Activated T-helper 2 cell treated with anti-CD3 and anti-CD28 coated beads, Interferon-gamma antibody, Interleukin-2, Interleukin-4, amounts not matched to agents 10 μg/mL and 5 μg/mL and 100 μg/mL, durations not matched to agents 14 hours and 24 hours and 36 hours (primary cell): Measurements from ENCODE around the gene PLXNA1. TPM values are rescaled to one million over a fixed set of nuclear protein-coding genes. Genes with fewer than 3 reads are reported as not detected.

ENCODE experiments used
- DNase-seq: peaks from one replicate; pipeline ENCODE4 v3.0.0; 2021; ENCODE audit warnings: low spot score
- H3K27ac Mint-ChIP-seq: one replicate; pipeline ENCODE4 v1.8.0; 2021; ENCODE audit warnings: mixed read lengths
- H3K27me3 Mint-ChIP-seq: one replicate; pipeline ENCODE4 v1.8.0; 2021; ENCODE audit warnings: low read depth, mixed read lengths
- H3K36me3 Mint-ChIP-seq: one replicate; pipeline ENCODE4 v1.8.0; 2021; ENCODE audit warnings: low read depth, mixed read lengths
- H3K4me1 Mint-ChIP-seq: one replicate; pipeline ENCODE4 v1.8.0; 2021; ENCODE audit warnings: low read depth, mixed read lengths
- H3K4me3 Mint-ChIP-seq: one replicate; pipeline ENCODE4 v1.8.0; 2021; ENCODE audit warnings: low read depth, mild to moderate bottlenecking, moderate library complexity, mixed read lengths
- H3K9me3 Mint-ChIP-seq: one replicate; pipeline ENCODE4 v1.8.0; 2021; ENCODE audit warnings: mixed read lengths
- intact Hi-C: fragments of 100-400 bp; cut with micrococcal nuclease; formaldehyde crosslinking; loops from one replicate; pipeline ENCODE4 v1.15.1; 2023
- total RNA-seq: library from RNA; stranded (reverse); gene quantifications from 2 replicates; pipeline ENCODE4 v1.2.3, GENCODE V29; 2022

The PLXNA1 gene
- total RNA-seq, 1 donor from 2014 or later, result 18.9 TPM

- Mint-ChIP-seq H3K4me1 (no peaks in the 10 kb centered on the region), H3K36me3 (no peaks in the 10 kb centered on the region), H3K27me3 (no peaks in the 10 kb centered on the region), H3K27ac (no peak overlapping the region), H3K9me3 (no peaks in the 10 kb centered on the region), H3K4me3 (no peak overlapping the region)
- DNase-seq, result no peak
- intact Hi-C loops, result no loop called here
These were observed 26.6 kb upstream of the PLXNA1 start for GRCh38 chr3:126956361-126956760.

DNA sequence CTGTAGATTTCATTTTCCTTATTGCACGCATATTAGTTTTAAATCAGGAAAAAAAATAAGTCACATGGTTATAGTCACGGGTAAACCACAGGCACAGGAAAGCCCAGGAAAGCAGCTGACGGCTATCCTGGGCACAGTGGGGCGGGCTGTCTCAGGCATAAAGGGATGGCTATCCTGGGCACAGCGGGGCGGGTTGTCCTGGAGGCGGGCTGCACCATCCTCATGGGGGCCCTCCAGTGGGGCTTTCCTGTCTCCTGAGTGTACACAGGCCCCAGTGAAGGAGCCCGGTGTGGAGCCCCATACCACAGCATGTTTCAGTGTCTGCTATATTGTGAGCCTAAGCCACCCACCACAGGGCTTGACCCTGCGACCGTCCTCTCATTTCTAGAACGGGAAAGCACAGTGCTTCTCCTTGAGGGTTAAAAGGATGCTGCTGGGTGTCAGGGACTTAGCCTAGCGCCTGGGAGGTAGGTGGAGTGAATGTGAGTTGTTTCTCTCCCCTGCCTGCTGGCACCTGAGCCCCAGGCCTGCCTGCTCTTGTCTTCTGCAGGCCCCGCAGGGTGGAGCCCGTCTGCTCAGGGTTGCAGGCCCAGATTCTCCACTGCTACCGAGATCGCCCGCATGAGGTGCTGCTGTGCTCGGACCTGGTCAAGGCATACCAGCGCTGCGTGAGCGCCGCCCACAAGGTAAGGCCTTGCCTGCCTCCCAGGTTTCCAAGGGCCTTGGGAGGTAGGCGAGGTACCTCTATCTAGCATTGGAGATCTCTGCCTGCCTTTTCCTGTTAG, 25.9 kb upstream of the PLXNA1 start:
- Mint-ChIP-seq H3K27me3 (no peaks in the 10 kb centered on the region), H3K4me3 (no peak overlapping the region), H3K4me1 (no peaks in the 10 kb centered on the region), H3K9me3 (no peaks in the 10 kb centered on the region), H3K36me3 (no peaks in the 10 kb centered on the region), H3K27ac (no peak overlapping the region)
- DNase-seq, result no peak
- intact Hi-C loops, result no loop called here

GRCh38 chr3:126957776-126958637, 24.9 kb upstream of the PLXNA1 start:
- Mint-ChIP-seq H3K36me3 (no peaks in the 10 kb centered on the region), H3K27ac (no peak overlapping the region), H3K4me3 (no peak overlapping the region), H3K4me1 (no peaks in the 10 kb centered on the region), H3K9me3 (no peaks in the 10 kb centered on the region), H3K27me3 (no peaks in the 10 kb centered on the region)
- intact Hi-C loops, result no loop called here
- no peak for DNase-seq

- no peak overlapping the region for H3K4me3 Mint-ChIP-seq
- intact Hi-C loops, result no loop called here
- no peak for DNase-seq
- no peaks in the 10 kb centered on the region for H3K27me3 Mint-ChIP-seq
- H3K27ac Mint-ChIP-seq, result no peak overlapping the region
- no peaks in the 10 kb centered on the region for H3K9me3 Mint-ChIP-seq
- H3K36me3 Mint-ChIP-seq, result no peaks in the 10 kb centered on the region
- H3K4me1 Mint-ChIP-seq, result no peaks in the 10 kb centered on the region
These were observed 24.3 kb upstream of the PLXNA1 start for GRCh38 chr3:126958638-126959085.

DNA sequence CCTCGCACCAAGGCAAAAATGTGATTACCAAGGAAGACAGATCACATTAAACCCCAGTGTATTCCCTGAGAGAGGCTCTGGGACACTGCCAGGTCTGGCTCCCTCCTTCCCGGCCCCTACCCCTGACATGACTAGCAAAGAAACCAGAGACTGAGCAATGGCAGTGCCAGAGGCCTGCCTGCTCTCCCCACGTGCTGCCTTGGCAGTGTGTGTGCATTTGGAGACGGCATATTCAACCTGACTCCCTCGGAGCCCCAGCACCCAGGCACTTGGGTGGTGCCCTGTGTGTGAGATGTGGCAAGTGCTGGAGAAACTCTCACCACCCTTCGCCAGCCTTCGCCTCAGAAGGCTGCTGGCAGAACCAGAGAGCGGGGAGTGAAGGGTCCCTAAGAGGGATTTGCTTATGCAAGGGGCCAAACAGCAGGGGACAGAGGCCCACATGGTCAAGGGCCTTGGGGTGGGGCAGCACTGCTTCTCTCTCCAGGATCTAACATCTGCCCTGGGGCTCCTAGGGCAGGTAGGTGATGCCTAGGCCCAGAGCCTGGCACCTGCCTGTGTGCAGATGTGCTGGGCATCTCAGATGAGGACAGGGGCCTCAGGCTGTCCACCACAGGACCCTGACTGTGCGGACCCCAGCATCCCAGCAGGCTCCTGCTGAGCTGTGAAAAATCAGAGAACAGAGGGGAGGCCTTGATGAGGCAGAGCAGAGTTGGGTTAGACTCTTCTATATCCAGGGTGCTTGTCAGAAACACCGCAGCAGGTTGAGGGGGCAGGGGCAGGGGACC, 23.6 kb upstream of the PLXNA1 start:
- H3K36me3 Mint-ChIP-seq, result no peaks in the 10 kb centered on the region
- no peak overlapping the region for H3K27ac Mint-ChIP-seq
- no peaks in the 10 kb centered on the region for H3K9me3 Mint-ChIP-seq
- no peaks in the 10 kb centered on the region for H3K27me3 Mint-ChIP-seq
- intact Hi-C loops, result no loop called here
- no peaks in the 10 kb centered on the region for H3K4me1 Mint-ChIP-seq
- no peak for DNase-seq
- no peak overlapping the region for H3K4me3 Mint-ChIP-seq

- no peak overlapping the region for H3K4me3 Mint-ChIP-seq
- DNase-seq, result no peak
- no peaks in the 10 kb centered on the region for H3K4me1 Mint-ChIP-seq
- no peaks in the 10 kb centered on the region for H3K27me3 Mint-ChIP-seq
- no peaks in the 10 kb centered on the region for H3K9me3 Mint-ChIP-seq
- H3K36me3 Mint-ChIP-seq, result no peaks in the 10 kb centered on the region
- H3K27ac Mint-ChIP-seq, result no peak overlapping the region
- intact Hi-C loops, result no loop called here
These were observed 22.9 kb upstream of the PLXNA1 start for GRCh38 chr3:126959921-126960603.

- no peaks in the 10 kb centered on the region for H3K4me1 Mint-ChIP-seq
- H3K27me3 Mint-ChIP-seq, result no peaks in the 10 kb centered on the region
- no peak overlapping the region for H3K27ac Mint-ChIP-seq
- no peaks in the 10 kb centered on the region for H3K36me3 Mint-ChIP-seq
- H3K9me3 Mint-ChIP-seq, result no peaks in the 10 kb centered on the region
- intact Hi-C loops, result no loop called here
- no peak overlapping the region for H3K4me3 Mint-ChIP-seq
- no peak for DNase-seq
These were observed 22.3 kb upstream of the PLXNA1 start for GRCh38 chr3:126960604-126960995.

GRCh38 chr3:126961191-126961790, 21.6 kb upstream of the PLXNA1 start:
- no peaks in the 10 kb centered on the region for H3K36me3 Mint-ChIP-seq
- no peak overlapping the region for H3K27ac Mint-ChIP-seq
- DNase-seq, result no peak
- no peak overlapping the region for H3K4me3 Mint-ChIP-seq
- intact Hi-C loops, result no loop called here
- H3K27me3 Mint-ChIP-seq, result no peaks in the 10 kb centered on the region
- no peaks in the 10 kb centered on the region for H3K9me3 Mint-ChIP-seq
- H3K4me1 Mint-ChIP-seq, result no peaks in the 10 kb centered on the region

- DNase-seq, result no peak
- H3K9me3 Mint-ChIP-seq, result no peaks in the 10 kb centered on the region
These were observed 21.0 kb upstream of the PLXNA1 start for GRCh38 chr3:126961791-126962461.

DNA sequence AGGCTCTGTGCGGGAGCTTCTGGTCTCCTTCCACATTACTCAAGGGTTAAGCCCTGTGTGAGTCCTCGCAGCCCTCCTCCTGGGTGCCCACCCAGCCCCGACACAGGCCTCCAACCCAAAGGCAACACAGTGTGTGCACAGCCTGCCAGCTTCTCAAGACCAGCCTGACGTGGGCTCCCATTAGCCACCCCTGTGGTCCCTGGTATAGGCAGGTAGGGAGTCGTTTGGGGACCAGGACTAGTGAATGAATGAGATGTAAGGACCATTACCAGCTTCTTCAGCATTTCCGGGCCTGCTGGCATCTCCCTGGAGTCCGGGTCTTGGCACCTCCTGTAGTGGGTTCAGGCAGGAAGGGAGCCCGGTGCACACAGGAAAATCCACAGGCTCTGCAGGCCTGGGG, 20.2 kb upstream of the PLXNA1 start:
- H3K36me3 Mint-ChIP-seq, result no peaks in the 10 kb centered on the region
- DNase-seq, result no peak
- no peaks in the 10 kb centered on the region for H3K4me1 Mint-ChIP-seq
- no peak overlapping the region for H3K27ac Mint-ChIP-seq
- intact Hi-C loops, result no loop called here
- H3K4me3 Mint-ChIP-seq, result no peak overlapping the region
- no peaks in the 10 kb centered on the region for H3K27me3 Mint-ChIP-seq
- H3K9me3 Mint-ChIP-seq, result no peaks in the 10 kb centered on the region

More at GRCh38 chr3:126961791-126962461, 21.0 kb upstream of the PLXNA1 start:
- H3K36me3 Mint-ChIP-seq, result no peaks in the 10 kb centered on the region
- no peaks in the 10 kb centered on the region for H3K4me1 Mint-ChIP-seq
- no peak overlapping the region for H3K4me3 Mint-ChIP-seq
- H3K27me3 Mint-ChIP-seq, result no peaks in the 10 kb centered on the region
- intact Hi-C loops, result no loop called here
- no peak overlapping the region for H3K27ac Mint-ChIP-seq

GRCh38 chr3:126963261-126964190, 19.4 kb upstream of the PLXNA1 start:
- H3K4me3 Mint-ChIP-seq, result no peak overlapping the region
- no peaks in the 10 kb centered on the region for H3K36me3 Mint-ChIP-seq
- H3K4me1 Mint-ChIP-seq, result no peaks in the 10 kb centered on the region
- no peaks in the 10 kb centered on the region for H3K9me3 Mint-ChIP-seq
- no peak overlapping the region for H3K27ac Mint-ChIP-seq
- no peak for DNase-seq
- intact Hi-C loops, result no loop called here
- H3K27me3 Mint-ChIP-seq, result no peaks in the 10 kb centered on the region
